T-helper 17 cell (primary cell): ENCODE measurements around the gene ERAS. TPM values are rescaled to one million over a fixed set of nuclear protein-coding genes. Genes with fewer than 3 reads are reported as not detected.
"Not testable (repeated sequence)": the region's sequence is repeated elsewhere in the genome, so short reads cannot be mapped to it uniquely, and the experiment has no call there.

Source experiments
- ATAC-seq: fragments of 150-1000 bp; cut with Tn5 transposase; 2 replicates; pipeline ENCODE4 v1.10.0; 2021; ENCODE audit warnings: mild to moderate bottlenecking, moderate library complexity
- DNase-seq, 3 donors: peaks; one replicate each; pipeline versions ENCODE4 v3.0.0 to v3.0.0-alpha.2; 2020 to 2021
- H3K9me3 ChIP-seq: one replicate; pipeline ENCODE4 v1.7.0; 2013; ENCODE audit warnings: low read length, mild to moderate bottlenecking; ENCODE audit not compliant: control insufficient read depth, poor library complexity, severe bottlenecking
- H3K27ac Mint-ChIP-seq: one replicate; pipeline ENCODE4 v1.8.0; 2022; ENCODE audit warnings: mild to moderate bottlenecking, moderate library complexity, mixed read lengths
- H3K27me3 Mint-ChIP-seq: one replicate; pipeline ENCODE4 v1.8.0; 2022; ENCODE audit warnings: mixed read lengths
- H3K36me3 Mint-ChIP-seq: one replicate; pipeline ENCODE4 v1.8.0; 2022; ENCODE audit warnings: low read depth, mixed read lengths
- H3K4me1 Mint-ChIP-seq: one replicate; pipeline ENCODE4 v1.8.0; 2022; ENCODE audit warnings: mild to moderate bottlenecking, mixed read lengths
- H3K4me3 Mint-ChIP-seq: one replicate; pipeline ENCODE4 v1.8.0; 2022; ENCODE audit warnings: mild to moderate bottlenecking, moderate library complexity, mixed read lengths
- total RNA-seq, 4 donors: library from RNA in 2 of 4; stranded (reverse) in 2 of 4; gene quantifications; one replicate each; pipeline ENCODE4 v1.2.3 and lab custom pipeline; 2022 to 2026

Gene ERAS
- total RNA-seq, 2 donors from 2014 or later, result not detected

GRCh38 chrX:48864210-48864609 is 37.9 kb downstream of the ERAS start:
- DNase-seq, result no peak
- Mint-ChIP-seq H3K27ac (no peak overlapping the region), H3K27me3 (peaks cover 9% of the 10 kb centered on the region), H3K36me3 (no peaks in the 10 kb centered on the region), H3K4me1 (no peaks in the 10 kb centered on the region), H3K4me3 (no peak overlapping the region)
- ATAC-seq, result no peak
- H3K9me3 ChIP-seq, result no peaks in the 10 kb centered on the region

DNA sequence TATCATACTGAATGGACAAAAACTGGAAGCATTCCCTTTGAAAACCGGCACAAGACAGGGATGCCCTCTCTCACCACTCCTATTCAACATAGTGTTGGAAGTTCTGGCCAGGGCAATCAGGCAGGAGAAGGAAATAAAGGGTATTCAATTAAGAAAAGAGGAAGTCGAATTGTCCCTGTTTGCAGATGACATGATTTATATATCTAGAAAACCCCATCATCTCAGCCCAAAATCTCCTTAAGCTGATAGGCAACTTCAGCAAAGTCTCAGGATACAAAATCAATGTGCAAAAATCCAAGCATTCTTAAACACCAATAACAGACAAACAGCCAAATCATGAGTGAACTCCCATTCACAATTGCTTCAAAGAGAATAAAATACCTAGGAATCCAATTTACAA is 45.7 kb downstream of the ERAS start:
- not testable (repeated sequence) for H3K36me3 Mint-ChIP-seq, H3K4me3 Mint-ChIP-seq, DNase-seq, H3K9me3 ChIP-seq, ATAC-seq, H3K27me3 Mint-ChIP-seq, H3K4me1 Mint-ChIP-seq, H3K27ac Mint-ChIP-seq

DNA sequence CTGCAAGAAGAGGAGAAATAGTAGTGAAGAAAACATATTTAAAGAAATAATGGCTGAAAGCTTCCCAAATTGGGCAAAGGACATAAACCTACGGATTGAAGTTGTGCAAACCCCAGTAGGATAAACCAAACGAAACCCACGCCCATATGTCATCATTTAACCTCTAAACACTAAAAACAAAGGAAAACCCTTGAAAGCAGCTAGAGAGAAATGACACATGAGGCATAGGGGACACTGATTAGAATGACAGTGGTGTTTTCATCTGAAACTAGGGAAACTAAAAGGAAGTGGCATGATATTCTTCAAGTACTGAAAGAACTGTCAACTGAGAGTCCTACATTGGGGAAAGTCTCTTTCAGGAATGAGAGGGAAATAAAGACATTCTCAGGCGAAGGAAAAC is 50.6 kb downstream of the ERAS start:
- not testable (repeated sequence) for H3K9me3 ChIP-seq, H3K4me3 Mint-ChIP-seq, DNase-seq, H3K27me3 Mint-ChIP-seq, ATAC-seq, H3K36me3 Mint-ChIP-seq, H3K4me1 Mint-ChIP-seq, H3K27ac Mint-ChIP-seq

Other genes with a start within 250 kb of the ERAS start
- 10 to 100 TPM; 49.1 to 53.3 TPM for gene WDR13, start 229.0 kb upstream of the ERAS start, total RNA-seq
- gene WAS, start 142.7 kb upstream of the ERAS start, total RNA-seq, result 100 to 1,000 TPM in 1 of 2 donors, 10 to 100 TPM in 1; 86.0 to 105 TPM
- 1 to 10 TPM; 5.8 to 6.4 TPM for gene SUV39H1, start 129.8 kb upstream of the ERAS start, total RNA-seq
- gene GLOD5, start 64.8 kb upstream of the ERAS start, total RNA-seq, result not detected
- gene GATA1, start 39.9 kb upstream of the ERAS start, total RNA-seq, result 1 to 10 TPM in 1 of 2 donors, under 1 TPM in 1; 0.32 to 7.6 TPM
- gene HDAC6, start 24.4 kb upstream of the ERAS start, total RNA-seq, result 10 to 100 TPM; 83.4 to 84.4 TPM
- 10 to 100 TPM in 1 of 2 donors, 1 to 10 TPM in 1; 9.6 to 14.2 TPM for gene PCSK1N, start 9.1 kb downstream of the ERAS start, total RNA-seq
- 10 to 100 TPM; 33.6 to 41.9 TPM for gene TIMM17B, start 71.3 kb downstream of the ERAS start, total RNA-seq
- 10 to 100 TPM; 66.7 to 68.8 TPM for gene PQBP1, start 71.4 kb downstream of the ERAS start, total RNA-seq
- 10 to 100 TPM; 34.8 to 50.7 TPM for gene SLC35A2, start 85.1 kb downstream of the ERAS start, total RNA-seq
- 100 to 1,000 TPM; 301 to 481 TPM for gene PIM2, start 92.5 kb downstream of the ERAS start, total RNA-seq
- 10 to 100 TPM; 91.0 to 91.6 TPM for gene OTUD5, start 131.1 kb downstream of the ERAS start, total RNA-seq
- 1 to 10 TPM; 2.2 to 3.2 TPM for gene KCND1, start 145.3 kb downstream of the ERAS start, total RNA-seq
- 100 to 1,000 TPM; 107 to 123 TPM for gene GRIPAP1, start 175.8 kb downstream of the ERAS start, total RNA-seq
- gene TFE3, start 216.8 kb downstream of the ERAS start, total RNA-seq, result 10 to 100 TPM; 38.9 to 46.4 TPM
- gene CCDC120, start 232.5 kb downstream of the ERAS start, total RNA-seq, result 10 to 100 TPM; 10.8 to 11.8 TPM
- gene PRAF2, start 247.5 kb downstream of the ERAS start, total RNA-seq, result 10 to 100 TPM; 18.8 to 20.6 TPM